ENCODE results near the gene JARID2.

Gene JARID2

GRCh38 chr6:15374119-15374518, 128.2 kb downstream of the JARID2 start:
- DNase-seq (ENCODE audit: low read depth in 2 of 2) = no peak

- DNase-seq (ENCODE audit: low read depth in 2 of 2) = no peak
Observed at GRCh38 chr6:15375018-15375417, 129.1 kb downstream of the JARID2 start.

GRCh38 chr6:15375638-15376290, 129.9 kb downstream of the JARID2 start:
- DNase-seq (ENCODE audit: low read depth in 2 of 2) = no peak

GRCh38 chr6:15376900-15377487, 131.1 kb downstream of the JARID2 start:
- no peak for DNase-seq (ENCODE audit: low read depth in 2 of 2)

- DNase-seq (ENCODE audit: low read depth in 2 of 2) = no peak
Observed at GRCh38 chr6:15378272-15378671, 132.4 kb downstream of the JARID2 start.

GRCh38 chr6:15378866-15379265, 133.0 kb downstream of the JARID2 start:
- no peak for DNase-seq (ENCODE audit: low read depth in 2 of 2)

- DNase-seq (ENCODE audit: low read depth in 2 of 2) = no peak
Observed at GRCh38 chr6:15380351-15380750, 134.5 kb downstream of the JARID2 start.

GRCh38 chr6:15382089-15382488, 136.2 kb downstream of the JARID2 start:
- no peak for DNase-seq (ENCODE audit: low read depth in 2 of 2)

- no peak for DNase-seq (ENCODE audit: low read depth in 2 of 2)
Observed at GRCh38 chr6:15382712-15383111, 136.8 kb downstream of the JARID2 start.

- no peak for DNase-seq (ENCODE audit: low read depth in 2 of 2)
Observed at GRCh38 chr6:15384901-15385300, 139.0 kb downstream of the JARID2 start.

GRCh38 chr6:15385521-15385920, 139.7 kb downstream of the JARID2 start:
- no peak for DNase-seq (ENCODE audit: low read depth in 2 of 2)

GRCh38 chr6:15386110-15386755, 140.4 kb downstream of the JARID2 start:
- no peak for DNase-seq (ENCODE audit: low read depth in 2 of 2)

GRCh38 chr6:15386756-15387112, 140.9 kb downstream of the JARID2 start:
- DNase-seq (ENCODE audit: low read depth in 2 of 2) = no peak

- DNase-seq (ENCODE audit: low read depth in 2 of 2) = no peak
Observed at GRCh38 chr6:15387118-15387517, 141.2 kb downstream of the JARID2 start.

GRCh38 chr6:15389084-15389764, 143.4 kb downstream of the JARID2 start:
- no peak for DNase-seq (ENCODE audit: low read depth in 2 of 2)

- no peak for DNase-seq (ENCODE audit: low read depth in 2 of 2)
Observed at GRCh38 chr6:15389765-15390723, 144.2 kb downstream of the JARID2 start.

- no peak for DNase-seq (ENCODE audit: low read depth in 2 of 2)
Observed at GRCh38 chr6:15391500-15391899, 145.6 kb downstream of the JARID2 start.

- DNase-seq (ENCODE audit: low read depth in 2 of 2) = no peak
Observed at GRCh38 chr6:15392182-15392581, 146.3 kb downstream of the JARID2 start.

- no peak for DNase-seq (ENCODE audit: low read depth in 2 of 2)
Observed at GRCh38 chr6:15393605-15394004, 147.7 kb downstream of the JARID2 start.

- DNase-seq (ENCODE audit: low read depth in 2 of 2) = no peak
Observed at GRCh38 chr6:15395087-15395486, 149.2 kb downstream of the JARID2 start.

- DNase-seq (ENCODE audit: low read depth in 2 of 2) = no peak
Observed at GRCh38 chr6:15396808-15397207, 150.9 kb downstream of the JARID2 start.

Measured in activated CD8-positive, alpha-beta memory T cell treated with anti-CD3 and anti-CD28 coated beads for 4 hours (primary cell).